NCI-H1105 treated with DMSO at 0.1 percent for 48 hours (cell line): Measurements from ENCODE around the gene GCC1.

Source experiments
- DNase-seq: peaks from one replicate; lab custom pipeline; 2025; lab: John Stamatoyannopoulos, UW

Gene GCC1

GRCh38 chr7:127536741-127537140 lies 48.7 kb downstream of the GCC1 start:
- peak; percentile 21 for DNase-seq

GRCh38 chr7:127536394-127536691 lies 49.1 kb downstream of the GCC1 start:
- no peak for DNase-seq

GRCh38 chr7:127535546-127536393 lies 49.6 kb downstream of the GCC1 start:
- no peak for DNase-seq

- no peak for DNase-seq
Measured at GRCh38 chr7:127534636-127535035, 50.8 kb downstream of the GCC1 start.

- DNase-seq, result no peak
Measured at GRCh38 chr7:127532736-127533135, 52.7 kb downstream of the GCC1 start.

GRCh38 chr7:127532151-127532550 lies 53.2 kb downstream of the GCC1 start:
- peak; percentile 10 for DNase-seq
